ENCODE results near the gene HNF1B. TPM values are rescaled to one million over a fixed set of nuclear protein-coding genes. Genes with fewer than 3 reads are reported as not detected.
A peak's percentile ranks its signal among the peaks of the same experiment; 100 is the strongest.

The HNF1B gene
- total RNA-seq, 1 experiment from 2014 or later: 2.0 TPM

GRCh38 chr17:37698132-37698910 is 46.5 kb downstream of the HNF1B start:
- no peaks in the 10 kb centered on the region for H3K27me3 ChIP-seq (ENCODE audit: low read length)
- no peak overlapping the region for H2AFZ ChIP-seq (ENCODE audit: low read length)
- intact Hi-C loops (cut with micrococcal nuclease): no loop called here
- H3K9me2 ChIP-seq (replicated peaks; ENCODE audit: low read length): no peaks in the 10 kb centered on the region
- DNase-seq (peak; percentile 8), ATAC-seq (no peak)
- no peaks in the 10 kb centered on the region for H3K79me2 ChIP-seq (ENCODE audit: low read length)
- no peaks in the 10 kb centered on the region for H4K20me1 ChIP-seq (ENCODE audit: low read length)
- TF ChIP-seq EZH2phosphoT487 (IDR thresholded peaks at IDR 0.05; ENCODE audit: borderline replicate concordance, low read length): no peak
- TF ChIP-seq EZH2 (IDR thresholded peaks at IDR 0.05; ENCODE audit: low read length, unreplicated experiment): no peak
- TF ChIP-seq, protein P1, sequence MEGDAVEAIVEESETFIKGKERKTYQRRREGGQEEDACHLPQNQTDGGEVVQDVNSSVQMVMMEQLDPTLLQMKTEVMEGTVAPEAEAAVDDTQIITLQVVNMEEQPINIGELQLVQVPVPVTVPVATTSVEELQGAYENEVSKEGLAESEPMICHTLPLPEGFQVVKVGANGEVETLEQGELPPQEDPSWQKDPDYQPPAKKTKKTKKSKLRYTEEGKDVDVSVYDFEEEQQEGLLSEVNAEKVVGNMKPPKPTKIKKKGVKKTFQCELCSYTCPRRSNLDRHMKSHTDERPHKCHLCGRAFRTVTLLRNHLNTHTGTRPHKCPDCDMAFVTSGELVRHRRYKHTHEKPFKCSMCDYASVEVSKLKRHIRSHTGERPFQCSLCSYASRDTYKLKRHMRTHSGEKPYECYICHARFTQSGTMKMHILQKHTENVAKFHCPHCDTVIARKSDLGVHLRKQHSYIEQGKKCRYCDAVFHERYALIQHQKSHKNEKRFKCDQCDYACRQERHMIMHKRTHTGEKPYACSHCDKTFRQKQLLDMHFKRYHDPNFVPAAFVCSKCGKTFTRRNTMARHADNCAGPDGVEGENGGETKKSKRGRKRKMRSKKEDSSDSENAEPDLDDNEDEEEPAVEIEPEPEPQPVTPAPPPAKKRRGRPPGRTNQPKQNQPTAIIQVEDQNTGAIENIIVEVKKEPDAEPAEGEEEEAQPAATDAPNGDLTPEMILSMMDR (conservative IDR thresholded peaks at IDR 0.05; ENCODE audit: low read depth, low read length): no peak
- ChIA-PET CTCF (interaction anchor here (0.5 kb wide), 1 partner anchor 930 kb away, joined by 4 read pairs; no protein-coding TSS in a partner anchor), POLR2A (ENCODE audit: unreplicated experiment) (no interaction called here)
- no peak overlapping the region for H3K4me2 ChIP-seq (ENCODE audit: low read length)
- peaks cover 10% of the 10 kb centered on the region for H3K4me1 ChIP-seq (ENCODE audit: insufficient read depth, low read length)
- H3K36me3 ChIP-seq (ENCODE audit: low read depth, low read length): no peaks in the 10 kb centered on the region
- H3K4me3 ChIP-seq (ENCODE audit: low read length): no peak overlapping the region
- H3K9me3 ChIP-seq (ENCODE audit: low read length): no peaks in the 10 kb centered on the region
- H3K9ac ChIP-seq (ENCODE audit: low read length): no peak overlapping the region
- no peak overlapping the region for H3K27ac ChIP-seq (ENCODE audit: low read length)
- no peaks in the 10 kb centered on the region for H3F3A ChIP-seq (ENCODE audit: low read length, unreplicated experiment)
- BruUV-seq (replicated peaks): no TSS peak

GRCh38 chr17:37697381-37697780 is 47.5 kb downstream of the HNF1B start:
- Histone ChIP-seq H3K79me2 (ENCODE audit: low read length) (no peaks in the 10 kb centered on the region), H3K4me1 (ENCODE audit: insufficient read depth, low read length) (peaks cover 2% of the 10 kb centered on the region), H3K27me3 (ENCODE audit: low read length) (no peaks in the 10 kb centered on the region), H3K4me2 (ENCODE audit: low read length) (no peak overlapping the region), H3K4me3 (ENCODE audit: low read length) (no peak overlapping the region), H4K20me1 (ENCODE audit: low read length) (no peaks in the 10 kb centered on the region), H3K9me3 (ENCODE audit: low read length) (no peaks in the 10 kb centered on the region), H3F3A (ENCODE audit: low read length, unreplicated experiment) (no peaks in the 10 kb centered on the region), H3K9ac (ENCODE audit: low read length) (no peak overlapping the region), H3K36me3 (ENCODE audit: low read depth, low read length) (no peaks in the 10 kb centered on the region), H3K9me2 (replicated peaks; ENCODE audit: low read length) (no peaks in the 10 kb centered on the region), H2AFZ (ENCODE audit: low read length) (no peak overlapping the region), H3K27ac (ENCODE audit: low read length) (no peak overlapping the region)
- ChIA-PET POLR2A (ENCODE audit: unreplicated experiment) (no interaction called here), CTCF (no interaction called here)
- DNase-seq: no peak
- no peak for ATAC-seq
- intact Hi-C loops (cut with micrococcal nuclease): no loop called here
- TF ChIP-seq, protein P1 (conservative IDR thresholded peaks at IDR 0.05; ENCODE audit: low read depth, low read length): no peak
- TF ChIP-seq EZH2phosphoT487 (IDR thresholded peaks at IDR 0.05; ENCODE audit: borderline replicate concordance, low read length) (no peak), EZH2 (IDR thresholded peaks at IDR 0.05; ENCODE audit: low read length, unreplicated experiment) (no peak)
- no TSS peak for BruUV-seq (replicated peaks)

GRCh38 chr17:37696366-37696765 is 48.5 kb downstream of the HNF1B start:
- H3F3A ChIP-seq (ENCODE audit: low read length, unreplicated experiment): no peaks in the 10 kb centered on the region
- no peaks in the 10 kb centered on the region for H3K4me1 ChIP-seq (ENCODE audit: insufficient read depth, low read length)
- intact Hi-C loops (cut with micrococcal nuclease): no loop called here
- H3K9ac ChIP-seq (ENCODE audit: low read length): no peak overlapping the region
- H4K20me1 ChIP-seq (ENCODE audit: low read length): no peaks in the 10 kb centered on the region
- no peaks in the 10 kb centered on the region for H3K36me3 ChIP-seq (ENCODE audit: low read depth, low read length)
- H3K27me3 ChIP-seq (ENCODE audit: low read length): no peaks in the 10 kb centered on the region
- no peak overlapping the region for H3K4me3 ChIP-seq (ENCODE audit: low read length)
- H2AFZ ChIP-seq (ENCODE audit: low read length): no peak overlapping the region
- no peak overlapping the region for H3K27ac ChIP-seq (ENCODE audit: low read length)
- POLR2A ChIA-PET (ENCODE audit: unreplicated experiment): no interaction called here
- no peaks in the 10 kb centered on the region for H3K79me2 ChIP-seq (ENCODE audit: low read length)
- ATAC-seq (no peak), DNase-seq (no peak)
- TF ChIP-seq EZH2 (IDR thresholded peaks at IDR 0.05; ENCODE audit: low read length, unreplicated experiment) (no peak), EZH2phosphoT487 (IDR thresholded peaks at IDR 0.05; ENCODE audit: borderline replicate concordance, low read length) (no peak)
- TF ChIP-seq, protein P1 (conservative IDR thresholded peaks at IDR 0.05; ENCODE audit: low read depth, low read length): no peak
- H3K9me3 ChIP-seq (ENCODE audit: low read length): no peaks in the 10 kb centered on the region
- no peaks in the 10 kb centered on the region for H3K9me2 ChIP-seq (replicated peaks; ENCODE audit: low read length)
- H3K4me2 ChIP-seq (ENCODE audit: low read length): no peak overlapping the region
- BruUV-seq (replicated peaks): no TSS peak
- CTCF ChIA-PET: no interaction called here

Data from PC-3 (cell line).